Neural cell (in vitro differentiated cells): Measurements from ENCODE around the gene HPX. TPM values are rescaled to one million over a fixed set of nuclear protein-coding genes. Genes with fewer than 3 reads are reported as not detected.

Experiments
- H2AFZ ChIP-seq: fragments of 200-600, 300-800 bp; sonication (generic), shearing (Covaris generic); 2 replicates; pipeline ENCODE4 v1.6.0; 2014; ENCODE audit warnings: low read depth, mild to moderate bottlenecking, antibody characterized with exemption, low read length, moderate library complexity
- H3F3A ChIP-seq: fragments of 200-600 bp; shearing (Covaris generic); 2 replicates; pipeline ENCODE4 v1.6.1; 2016; ENCODE audit warnings: mild to moderate bottlenecking, moderate library complexity, mixed read lengths, antibody characterized with exemption, low read length; ENCODE audit not compliant: insufficient read depth, poor library complexity, severe bottlenecking
- H3K27ac ChIP-seq: fragments of 200-600, 300-800 bp; sonication (generic), shearing (Covaris generic); 2 replicates; pipeline ENCODE4 v1.5.1; 2014; ENCODE audit warnings: mild to moderate bottlenecking, low read length, moderate library complexity
- H3K27me3 ChIP-seq: fragments of 300-800, 200-600 bp; sonication (generic), shearing (Covaris generic); 2 replicates; pipeline ENCODE4 v1.6.0; 2014; ENCODE audit warnings: mild to moderate bottlenecking, low read depth, low read length, moderate library complexity; ENCODE audit not compliant: insufficient read depth
- H3K36me3 ChIP-seq: fragments of 300-800, 200-600 bp; sonication (generic), shearing (Covaris generic); 2 replicates; pipeline ENCODE4 v1.5.1; 2014; ENCODE audit warnings: mild to moderate bottlenecking, antibody characterized with exemption, low read length, moderate library complexity; ENCODE audit not compliant: insufficient read depth
- H3K4me2 ChIP-seq: fragments of 300-800, 200-600 bp; sonication (generic), shearing (Covaris generic); 2 replicates; pipeline ENCODE4 v1.6.0; 2014; ENCODE audit warnings: mild to moderate bottlenecking, low read length
- H3K4me3 ChIP-seq: fragments of 300-800, 200-600 bp; sonication (generic), shearing (Covaris generic); 2 replicates; pipeline ENCODE4 v1.5.1; 2014; ENCODE audit warnings: mild to moderate bottlenecking, low read length, moderate library complexity
- H3K79me2 ChIP-seq: fragments of 200-600 bp; shearing (Covaris generic); replicated peaks from 2 replicates; pipeline ENCODE4 v1.6.0; 2014; ENCODE audit warnings: mild to moderate bottlenecking, low read length, moderate library complexity; ENCODE audit not compliant: insufficient read depth
- H3K9ac ChIP-seq: fragments of 300-800, 200-600 bp; sonication (generic), shearing (Covaris generic); 2 replicates; pipeline ENCODE4 v1.6.1; 2016; ENCODE audit warnings: mild to moderate bottlenecking, low read length, mixed read lengths
- H3K9me2 ChIP-seq: fragments of 200-600 bp; shearing (Covaris generic); 2 replicates; pipeline ENCODE4 v1.6.1; 2016; ENCODE audit warnings: mild to moderate bottlenecking, low read length, mixed read lengths; ENCODE audit not compliant: insufficient read depth
- H3K9me3 ChIP-seq: fragments of 200-600, 300-800 bp; sonication (generic), shearing (Covaris generic); 2 replicates; pipeline ENCODE4 v1.6.1; 2016; ENCODE audit warnings: mild to moderate bottlenecking, mixed run types, low read length, moderate library complexity, mixed read lengths
- H4K20me1 ChIP-seq: fragments of 200-600 bp; shearing (Covaris generic); 2 replicates; pipeline ENCODE4 v1.6.1; 2016; ENCODE audit warnings: mild to moderate bottlenecking, mixed run types; ENCODE audit not compliant: insufficient read depth
- CTCF ChIP-seq: fragments of 450-650 bp; IDR thresholded peaks from 2 replicates; pipeline ENCODE4 v1.5.1; 2014; ENCODE audit warnings: antibody characterized with exemption, mild to moderate bottlenecking, moderate library complexity; ENCODE audit not compliant: poor library complexity, severe bottlenecking
- EP300 ChIP-seq: fragments of 450-650 bp; conservative IDR thresholded peaks from 2 replicates; pipeline ENCODE4 v1.6.1; 2014; ENCODE audit warnings: antibody characterized with exemption, mild to moderate bottlenecking, moderate library complexity; ENCODE audit not compliant: poor library complexity, severe bottlenecking
- EZH2 ChIP-seq: fragments of 200-600, 300-800 bp; shearing (Covaris generic), sonication (generic); IDR thresholded peaks from 2 replicates; pipeline ENCODE4 v1.6.1; 2014; ENCODE audit warnings: antibody characterized with exemption, low read length, borderline replicate concordance, mild to moderate bottlenecking; ENCODE audit not compliant: insufficient read depth, poor library complexity, severe bottlenecking
- MXI1 ChIP-seq: fragments of 450-650 bp; conservative IDR thresholded peaks from 2 replicates; pipeline ENCODE4 v1.6.1; 2014; ENCODE audit warnings: antibody characterized with exemption, mild to moderate bottlenecking; ENCODE audit not compliant: poor library complexity, severe bottlenecking
- POLR2AphosphoS5 ChIP-seq: IDR thresholded peaks from 2 replicates; pipeline ENCODE4 v1.6.1; 2012
- RAD21 ChIP-seq: fragments of 450-650 bp; conservative IDR thresholded peaks from 2 replicates; pipeline ENCODE4 v1.6.1; 2014; ENCODE audit warnings: antibody characterized with exemption, mild to moderate bottlenecking, moderate library complexity
- REST ChIP-seq: IDR thresholded peaks from 2 replicates; pipeline ENCODE4 v1.6.1; 2012; ENCODE audit warnings: borderline replicate concordance
- SMC3 ChIP-seq: fragments of 450-650 bp; conservative IDR thresholded peaks from 2 replicates; pipeline ENCODE4 v1.6.1; 2014; ENCODE audit warnings: antibody characterized with exemption, mild to moderate bottlenecking, moderate library complexity; ENCODE audit not compliant: poor library complexity
- TAF1 ChIP-seq: IDR thresholded peaks from 2 replicates; pipeline ENCODE4 v1.6.1; 2012; ENCODE audit warnings: low read depth
- polyA plus RNA-seq: library from polyadenylated mRNA; depleted of rRNA; stranded (reverse); fragments of >200 nt; gene quantifications from 2 replicates; pipeline ENCODE4 v1.2.3, GENCODE V29; 2014

The HPX gene
- polyA plus RNA-seq, 1 donor from 2014 or later: 11.1 TPM

GRCh38 chr11:6448574-6448973, 7.8 kb upstream of the HPX start:
- no peaks in the 10 kb centered on the region for H3K27me3 ChIP-seq
- no peaks in the 10 kb centered on the region for H3K79me2 ChIP-seq
- no peaks in the 10 kb centered on the region for H3F3A ChIP-seq
- H4K20me1 ChIP-seq: no peaks in the 10 kb centered on the region
- no peak overlapping the region for H3K4me3 ChIP-seq
- H2AFZ ChIP-seq: no peak overlapping the region
- no peaks in the 10 kb centered on the region for H3K9me2 ChIP-seq
- H3K27ac ChIP-seq: no peak overlapping the region
- TF ChIP-seq REST (no peak), POLR2AphosphoS5 (no peak), TAF1 (no peak)
- H3K36me3 ChIP-seq: peaks cover 8% of the 10 kb centered on the region
- H3K9me3 ChIP-seq: no peaks in the 10 kb centered on the region
- H3K9ac ChIP-seq: no peak overlapping the region
- H3K4me2 ChIP-seq: no peak overlapping the region

- Histone ChIP-seq H3K27me3 (no peaks in the 10 kb centered on the region), H3K9ac (no peak overlapping the region), H3K9me3 (no peaks in the 10 kb centered on the region), H3K4me3 (no peak overlapping the region), H4K20me1 (no peaks in the 10 kb centered on the region), H2AFZ (no peak overlapping the region), H3K9me2 (no peaks in the 10 kb centered on the region), H3F3A (no peaks in the 10 kb centered on the region), H3K27ac (no peak overlapping the region), H3K79me2 (no peaks in the 10 kb centered on the region), H3K36me3 (no peaks in the 10 kb centered on the region), H3K4me2 (no peak overlapping the region)
- peak; percentile 70 for TF ChIP-seq SMC3
- TF ChIP-seq POLR2AphosphoS5: no peak
- peak; percentile 67 for TF ChIP-seq CTCF
- TF ChIP-seq RAD21: peak; percentile 65
- no peak for TF ChIP-seq TAF1
These were observed 2.6 kb upstream of the HPX start for GRCh38 chr11:6443269-6444003.

- no peak overlapping the region for H3K9ac ChIP-seq
- no peaks in the 10 kb centered on the region for H3K9me3 ChIP-seq
- H3K27me3 ChIP-seq: no peaks in the 10 kb centered on the region
- no peak for TF ChIP-seq REST
- no peak for TF ChIP-seq SMC3
- no peak for TF ChIP-seq EZH2
- TF ChIP-seq RAD21: no peak
- no peak for TF ChIP-seq POLR2AphosphoS5
- TF ChIP-seq MXI1: no peak
- no peak for TF ChIP-seq EP300
- TF ChIP-seq CTCF: no peak
- TF ChIP-seq TAF1: no peak
- H3K79me2 ChIP-seq: no peaks in the 10 kb centered on the region
- H3K4me2 ChIP-seq: no peak overlapping the region
- H3F3A ChIP-seq: no peaks in the 10 kb centered on the region
- H3K4me3 ChIP-seq: no peak overlapping the region
- H3K9me2 ChIP-seq: no peaks in the 10 kb centered on the region
- H3K27ac ChIP-seq: no peak overlapping the region
- no peaks in the 10 kb centered on the region for H4K20me1 ChIP-seq
- no peaks in the 10 kb centered on the region for H3K36me3 ChIP-seq
- H2AFZ ChIP-seq: no peak overlapping the region
These were observed 1.7 kb upstream of the HPX start for GRCh38 chr11:6442441-6442840.
